Mucosa of gallbladder (tissue), 1 donor: Measurements from ENCODE around the gene L1CAM. TPM values are rescaled to one million over a fixed set of nuclear protein-coding genes. Genes with fewer than 3 reads are reported as not detected.

Source experiments
- DNase-seq: peaks from one replicate; pipeline ENCODE4 v3.0.0-alpha.2; 2020; ENCODE audit warnings: low spot score
- total RNA-seq: library from RNA; stranded (reverse); gene quantifications from one replicate; pipeline ENCODE4 v1.2.1, GENCODE V29; 2021
- donor health status: DM: no; HTN: no; CAD: no.

The L1CAM gene
- total RNA-seq, 1 donor from 2014 or later = 10.0 TPM

DNA sequence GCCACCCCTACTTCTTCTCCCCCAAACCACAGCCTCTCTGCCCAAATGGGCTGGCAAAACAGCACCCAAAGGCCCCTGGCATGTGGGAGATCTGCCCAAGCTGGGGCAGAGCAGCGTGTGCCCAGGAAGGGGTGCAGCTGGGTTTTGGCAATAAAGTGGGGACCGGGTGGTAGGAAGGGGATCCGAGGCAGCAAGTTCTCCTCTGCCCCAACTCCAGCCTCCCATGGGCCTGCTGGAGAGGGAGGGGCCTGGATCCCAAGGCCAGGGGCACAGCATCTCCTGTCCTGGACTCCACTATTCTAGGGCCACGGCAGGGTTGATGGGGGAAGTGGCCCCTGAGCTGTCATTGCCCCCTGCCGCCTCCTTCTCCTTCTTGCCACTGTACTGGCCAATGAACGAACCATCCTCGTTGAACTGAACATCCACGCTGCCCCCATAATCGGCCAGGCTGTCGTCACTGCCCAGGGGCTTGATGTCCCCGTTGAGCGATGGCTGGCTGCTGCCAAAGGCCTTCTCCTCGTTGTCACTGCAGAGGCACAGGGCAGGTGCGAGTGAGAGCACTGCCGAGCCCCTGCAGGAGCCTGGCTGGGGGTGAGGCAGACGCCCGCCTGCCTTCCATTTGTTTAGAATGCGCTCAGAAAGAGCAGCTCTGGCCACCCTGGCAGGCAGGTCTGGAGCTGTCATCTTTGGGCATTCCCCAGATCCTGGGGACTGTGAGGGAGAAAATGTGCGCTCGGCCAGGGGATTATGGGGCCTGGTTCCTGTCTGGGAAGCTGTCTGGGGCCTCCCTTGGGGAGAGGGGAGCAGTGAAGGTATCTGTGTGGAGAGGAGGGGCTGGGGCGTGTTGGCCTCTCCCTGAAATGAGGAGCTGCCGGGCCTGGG lies 23.4 kb downstream of the L1CAM start:
- no peak for DNase-seq

DNA sequence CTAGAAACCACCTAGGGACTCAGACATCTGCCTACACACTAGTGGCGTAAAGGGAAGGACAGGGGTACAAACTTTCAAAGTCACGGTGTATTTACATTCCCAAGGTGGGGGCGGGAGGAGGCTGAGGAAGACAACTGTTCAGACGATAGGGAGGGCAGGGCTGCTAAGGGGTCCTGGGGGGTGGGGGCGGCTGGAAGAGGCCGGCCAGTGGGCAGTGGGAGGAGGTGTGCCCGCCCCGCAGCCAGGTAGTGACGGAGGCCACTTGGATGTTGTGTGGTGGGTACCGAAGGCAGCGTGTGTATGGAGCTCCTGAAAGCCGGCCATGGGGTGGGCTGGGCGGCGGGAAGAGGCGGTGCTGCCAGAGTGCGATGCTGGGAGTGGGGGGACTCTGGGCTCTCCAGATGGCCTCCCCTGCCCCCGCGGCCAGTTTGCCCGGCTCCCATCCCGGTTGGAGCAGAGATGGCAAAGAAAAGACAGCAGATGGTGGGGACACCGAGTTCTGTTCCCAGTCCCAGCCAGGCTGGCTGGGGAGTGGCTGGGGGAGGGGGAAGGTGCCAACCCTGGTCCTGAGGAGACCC lies 24.2 kb downstream of the L1CAM start:
- DNase-seq = no peak

DNA sequence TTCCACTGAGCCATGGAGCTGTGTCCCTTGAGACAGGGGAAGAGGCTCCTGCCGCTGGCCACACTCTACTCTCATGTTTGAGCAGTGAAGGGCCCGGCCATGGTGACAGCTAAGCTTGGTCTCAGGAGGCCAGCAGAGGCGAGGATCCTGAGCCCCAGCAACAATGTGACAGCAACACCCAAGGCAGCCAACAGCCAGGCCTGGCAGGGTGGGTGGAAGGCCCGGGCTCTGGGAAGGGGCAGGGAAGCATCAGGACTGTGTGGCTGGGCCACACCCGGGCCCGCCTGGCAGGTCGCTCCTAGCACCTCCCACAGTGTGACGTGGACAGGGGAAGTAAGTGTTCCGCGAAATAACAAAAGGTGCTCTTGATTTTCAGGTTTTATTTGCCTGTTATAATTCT lies 24.8 kb downstream of the L1CAM start:
- DNase-seq = no peak

DNA sequence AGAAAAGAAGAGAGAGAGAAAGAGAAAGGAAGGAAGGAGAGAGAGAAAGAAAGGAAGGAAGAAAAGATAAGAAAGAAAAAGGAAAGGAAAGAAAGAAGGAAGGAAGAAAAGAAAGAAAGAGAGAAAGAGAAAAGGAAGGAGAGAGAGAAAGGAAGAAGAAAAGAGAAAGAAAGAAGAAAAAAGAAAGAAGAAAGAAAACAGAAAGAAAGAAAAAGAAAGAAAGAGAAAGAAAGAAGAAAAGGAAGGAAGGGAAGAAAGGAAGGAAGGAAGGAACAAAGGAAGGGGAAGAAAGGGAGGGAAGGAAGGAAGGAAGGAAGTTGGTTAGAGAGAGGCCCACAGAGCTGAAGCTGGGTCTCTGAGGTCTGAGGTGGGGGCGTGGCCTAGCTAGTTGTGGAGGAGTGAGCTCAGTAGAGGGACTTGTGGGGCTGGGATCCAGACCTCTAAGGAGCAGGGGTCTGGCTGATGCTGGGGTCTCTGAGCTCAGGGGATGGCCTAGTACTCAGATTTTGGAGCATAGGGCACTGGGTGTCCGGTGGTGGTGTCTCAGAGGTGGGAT lies 28.5 kb downstream of the L1CAM start:
- DNase-seq = no peak

DNA sequence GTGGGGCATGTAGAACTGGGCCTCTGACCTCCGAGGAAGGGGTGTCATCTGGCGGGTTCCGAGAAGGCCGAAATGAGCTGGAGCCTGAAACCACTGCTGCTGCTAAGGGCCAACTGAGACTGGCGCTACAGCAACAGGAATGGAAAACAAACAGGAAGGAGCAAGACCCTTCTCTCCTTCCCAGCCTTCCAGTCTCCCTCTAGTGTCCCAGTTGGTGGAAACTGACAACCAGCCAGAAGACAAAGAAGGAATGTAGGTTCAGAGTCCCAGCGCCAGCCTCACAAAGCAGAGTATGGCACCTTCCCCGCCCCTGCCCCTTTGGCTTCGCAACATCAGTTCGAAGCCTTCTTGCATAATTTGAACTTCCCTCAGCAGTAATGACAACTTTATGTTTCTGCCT lies 31.3 kb downstream of the L1CAM start:
- DNase-seq = no peak

DNA sequence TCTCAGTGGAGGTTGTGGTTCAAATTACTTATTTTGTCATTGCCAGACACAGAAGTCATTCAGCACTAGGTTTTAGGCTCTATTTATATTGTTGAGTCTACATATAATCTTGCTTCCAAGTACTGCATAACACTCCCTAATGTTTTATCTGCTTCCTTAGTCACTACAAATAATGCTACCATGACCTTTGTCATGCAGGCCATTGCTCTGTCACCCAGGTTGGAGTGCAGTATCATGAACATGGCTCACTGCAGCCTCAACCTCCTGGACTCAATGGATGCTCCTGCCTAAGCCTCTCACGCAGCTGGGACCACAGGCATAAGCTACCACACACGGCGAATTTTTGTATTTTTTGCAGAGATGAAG lies 32.1 kb downstream of the L1CAM start:
- no peak for DNase-seq

DNA sequence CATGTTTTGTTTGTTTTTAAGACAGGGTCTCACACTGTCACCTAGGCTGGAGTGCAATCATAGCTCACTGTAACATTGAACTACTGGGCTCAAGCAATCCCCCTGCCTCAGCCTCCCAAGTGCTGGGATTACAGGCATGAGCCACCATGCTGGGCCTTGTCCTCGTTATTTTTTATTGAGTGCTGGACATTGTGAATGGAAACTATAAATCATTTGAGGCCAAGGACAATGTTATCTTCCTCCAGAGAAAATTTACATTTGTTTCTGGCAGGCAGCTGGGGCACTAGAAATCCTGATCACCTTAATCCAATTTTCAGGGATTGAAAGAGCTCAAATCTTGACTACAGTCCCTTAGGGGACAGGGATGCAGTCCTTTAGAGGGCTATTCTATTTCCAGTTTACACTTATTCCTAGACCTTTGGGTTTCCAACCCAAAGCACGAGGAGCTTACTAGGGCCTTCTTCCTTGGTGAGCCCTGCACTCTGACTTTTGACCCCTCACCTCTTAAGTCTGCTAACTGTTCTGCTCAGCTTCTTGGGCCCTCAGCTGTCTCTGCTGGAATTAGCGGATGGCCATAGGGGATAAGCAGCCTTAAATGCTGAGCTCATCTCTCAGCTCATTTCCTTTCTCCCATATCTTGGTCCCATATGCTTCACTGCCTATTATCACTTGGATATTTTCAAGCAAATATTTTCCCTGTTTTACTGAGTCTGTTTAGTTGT lies 32.6 kb downstream of the L1CAM start:
- no peak for DNase-seq

DNA sequence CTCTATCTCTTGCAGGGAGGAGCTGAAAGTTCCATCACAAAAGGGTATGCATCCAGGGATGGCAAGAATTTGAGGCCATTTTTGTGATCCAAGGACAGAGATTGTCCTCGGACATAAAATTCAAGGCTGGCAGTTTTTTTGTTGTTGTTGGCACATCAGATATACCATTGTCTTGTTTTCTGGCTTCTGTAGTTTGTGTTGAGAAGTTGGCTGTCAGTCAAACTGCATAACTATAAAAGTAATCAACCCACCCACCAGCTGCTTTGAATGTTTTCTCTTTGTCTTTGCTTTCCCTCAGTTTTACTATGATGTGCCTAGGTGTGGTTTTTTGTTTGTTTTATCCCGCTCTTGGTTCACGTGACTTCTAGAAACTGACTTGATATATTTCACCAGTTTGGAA lies 34.0 kb downstream of the L1CAM start:
- no peak for DNase-seq

DNA sequence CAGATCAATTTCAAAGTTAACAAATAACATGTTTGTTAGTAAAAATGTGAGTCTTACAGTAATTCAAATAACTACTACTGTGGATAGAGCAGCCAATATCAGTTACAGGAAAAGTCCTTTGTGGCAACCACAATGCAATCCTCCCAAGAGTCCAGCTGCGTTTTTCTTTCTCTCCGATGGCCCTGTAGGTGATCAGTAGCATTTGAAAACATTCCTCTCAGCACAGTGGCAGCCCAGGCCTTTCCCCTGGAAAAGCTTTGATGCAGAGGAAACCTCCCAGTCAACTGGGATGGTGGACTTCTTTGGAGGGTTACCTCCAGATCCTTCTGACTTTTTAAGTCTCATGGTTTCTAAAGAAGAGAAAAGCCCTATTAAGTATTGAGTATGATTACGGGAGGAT lies 37.6 kb downstream of the L1CAM start:
- DNase-seq = no peak

DNA sequence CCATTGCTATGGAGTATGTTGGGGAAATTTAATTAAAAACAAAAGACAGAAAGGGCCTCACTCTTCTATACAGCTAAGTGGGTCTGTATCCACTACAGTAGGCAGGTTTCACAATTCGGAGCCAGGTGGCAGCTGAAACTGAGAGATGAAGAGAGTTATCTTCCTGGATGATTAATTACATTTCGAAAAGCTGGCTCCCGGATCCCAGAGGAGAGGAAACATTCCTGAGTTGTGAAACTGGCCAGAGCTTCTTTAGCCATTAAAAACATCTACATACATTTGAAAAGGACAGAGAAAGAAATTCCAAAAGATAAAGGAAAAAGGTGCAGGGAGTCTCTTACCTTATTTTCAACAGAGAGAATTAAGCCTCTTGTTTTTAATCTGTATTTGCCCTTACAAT lies 40.1 kb downstream of the L1CAM start:
- DNase-seq = no peak

DNA sequence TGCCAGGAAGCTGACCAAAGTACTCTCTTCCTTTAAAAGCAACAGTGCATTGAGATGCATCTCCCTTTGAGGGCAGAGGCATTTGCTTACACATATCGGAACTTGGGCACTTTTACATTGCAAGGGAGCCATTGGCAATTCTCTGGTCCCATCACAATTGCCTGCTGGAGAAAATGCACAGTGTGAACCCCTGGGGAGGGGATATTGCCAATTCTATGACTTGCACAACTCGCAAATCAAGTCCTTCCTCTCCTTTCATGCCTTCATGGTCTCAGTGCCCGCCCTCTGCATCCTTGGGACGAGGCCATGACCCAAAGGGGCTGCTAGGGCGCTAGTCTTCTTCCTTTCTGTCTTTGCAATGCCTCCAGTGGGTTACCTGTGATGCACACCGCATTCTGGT lies 40.8 kb downstream of the L1CAM start:
- DNase-seq = no peak

DNA sequence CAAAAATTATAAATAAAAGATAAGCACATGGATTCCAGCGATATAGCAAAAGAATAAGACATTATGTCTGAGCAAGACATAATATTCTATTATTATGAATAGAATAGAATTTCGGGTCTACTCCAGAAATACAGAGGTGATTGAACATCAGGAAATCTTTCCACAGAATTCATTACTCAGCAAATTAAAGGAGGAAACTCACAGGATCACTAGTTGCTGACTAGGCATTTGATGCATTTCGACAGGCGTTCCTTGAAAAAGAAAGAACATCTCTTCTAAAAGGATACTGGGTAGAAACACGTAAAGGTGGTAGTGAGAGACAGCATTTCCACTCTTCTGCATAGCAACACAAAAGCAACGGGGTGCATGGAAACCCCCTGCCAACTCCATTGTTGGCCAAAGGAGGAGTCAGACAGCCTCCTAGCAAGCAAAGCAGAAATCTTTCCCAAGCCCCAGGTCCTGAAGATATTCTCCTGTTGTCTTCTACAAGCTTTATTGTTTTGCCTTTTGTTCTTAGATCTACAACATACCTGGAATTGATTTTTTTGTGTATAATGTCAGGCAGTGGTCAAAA lies 41.4 kb downstream of the L1CAM start:
- DNase-seq = no peak

DNA sequence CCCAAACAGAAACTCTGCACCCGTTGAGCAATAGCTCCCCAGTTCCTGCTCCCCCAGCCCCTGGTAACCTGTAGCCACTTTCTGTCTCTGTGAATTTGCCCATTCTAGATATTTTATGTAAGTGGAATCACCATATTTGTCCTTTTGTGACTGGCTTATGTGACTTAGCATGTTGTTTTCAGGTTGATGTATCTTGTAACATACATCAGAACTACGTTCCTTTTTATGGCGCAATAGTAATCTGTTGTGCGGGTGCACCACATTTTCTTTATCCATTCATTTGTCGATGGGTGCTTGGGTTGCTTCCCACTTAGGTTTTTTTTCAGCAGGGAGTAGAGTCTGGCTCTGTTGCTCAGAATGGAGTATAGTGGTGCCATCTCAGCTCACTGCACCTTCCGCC lies 49.1 kb downstream of the L1CAM start:
- DNase-seq = no peak

DNA sequence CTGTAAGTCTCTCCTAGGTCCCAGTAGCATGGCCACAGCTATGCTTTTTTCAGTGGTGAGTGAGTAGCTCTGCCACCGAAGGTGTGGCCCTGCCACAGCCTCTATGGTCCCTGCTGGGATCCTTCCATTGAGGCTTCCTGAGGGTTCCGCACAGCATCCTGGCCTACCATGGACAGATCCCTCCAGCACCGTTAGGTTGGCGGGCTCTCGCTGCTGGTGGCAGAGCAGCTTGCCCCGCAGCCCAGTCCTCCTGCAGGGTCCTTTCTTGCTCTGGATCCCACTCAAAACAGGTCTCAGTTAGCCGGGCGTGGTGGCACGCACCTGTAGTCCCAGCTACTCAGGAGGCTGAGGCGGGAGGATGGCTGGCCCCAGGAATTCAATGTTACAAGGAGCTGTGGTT lies 53.2 kb downstream of the L1CAM start:
- DNase-seq = no peak

DNA sequence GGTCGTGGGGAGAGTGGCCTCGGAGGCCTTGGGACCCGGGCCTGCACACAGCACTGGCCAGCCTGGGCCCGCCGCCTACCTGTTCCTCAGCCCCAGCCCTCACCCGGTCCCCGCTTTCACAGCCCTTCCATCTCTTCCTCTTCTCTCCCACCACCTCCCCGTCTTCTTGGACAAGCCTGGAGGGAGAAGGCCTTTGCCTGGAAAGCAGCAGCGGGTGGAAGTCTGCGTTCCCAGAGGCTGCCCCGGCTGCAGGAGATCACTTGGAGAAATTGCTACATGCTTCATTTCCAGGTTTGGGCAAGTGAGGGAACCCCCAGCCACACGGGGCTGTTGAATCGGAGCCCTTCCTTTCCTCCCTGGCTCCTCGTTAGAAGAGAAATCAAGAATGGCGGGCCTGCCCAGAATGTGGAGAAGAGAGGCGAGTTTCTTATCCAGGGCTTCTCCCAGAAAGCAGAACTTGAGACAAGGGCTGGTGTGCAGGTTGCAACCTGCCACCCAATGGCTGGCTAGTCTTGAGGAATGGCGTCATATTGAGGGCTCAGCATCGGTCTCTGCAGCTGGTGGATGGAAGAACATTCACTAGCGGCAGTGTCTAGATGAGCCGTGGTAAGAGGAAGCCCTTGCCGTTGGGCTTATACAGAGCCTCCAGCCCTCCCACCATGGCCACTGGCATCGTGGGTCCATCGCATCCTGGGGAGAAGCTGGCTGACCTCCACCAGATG lies 54.4 kb downstream of the L1CAM start:
- DNase-seq = no peak

DNA sequence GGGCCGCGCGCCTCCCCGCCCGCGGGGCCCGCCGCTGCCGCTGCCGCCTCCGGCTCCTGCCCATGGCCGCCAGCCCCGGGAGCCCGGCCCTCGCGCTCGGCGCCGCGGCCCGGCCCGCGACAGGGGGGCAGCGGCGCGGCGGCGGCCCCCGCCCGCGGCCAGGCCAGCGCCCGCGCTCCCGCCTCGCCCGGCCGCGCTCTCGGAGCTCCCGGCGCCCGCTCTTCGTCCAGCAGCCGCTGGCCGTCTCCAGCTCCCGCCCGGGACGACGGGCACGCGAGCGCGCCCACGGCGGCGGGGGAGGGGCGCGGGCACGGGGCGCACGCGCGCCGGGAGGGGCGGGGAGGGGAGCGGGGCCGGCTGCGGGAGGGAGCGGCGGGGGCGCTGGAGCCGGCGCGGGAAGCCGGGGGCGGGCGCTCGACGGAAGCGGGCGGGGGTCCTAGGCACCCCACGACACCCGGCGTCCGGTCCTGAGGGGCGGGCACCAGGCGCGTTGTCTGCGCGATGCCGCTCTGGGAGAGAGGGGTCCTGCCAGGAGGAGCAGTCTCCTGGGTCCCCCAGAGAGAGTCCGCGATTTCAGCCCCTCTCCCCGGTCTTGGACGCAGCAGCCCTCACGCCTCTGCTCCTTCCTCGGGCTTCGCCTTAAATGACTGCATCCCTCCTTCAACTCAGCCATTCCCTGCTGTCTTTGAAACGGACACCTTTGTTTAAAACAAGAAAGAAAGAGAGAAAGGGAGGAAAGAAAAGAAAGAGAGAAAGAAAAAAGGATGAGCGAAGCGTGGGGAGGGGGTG lies 55.1 kb downstream of the L1CAM start:
- DNase-seq = no peak

DNA sequence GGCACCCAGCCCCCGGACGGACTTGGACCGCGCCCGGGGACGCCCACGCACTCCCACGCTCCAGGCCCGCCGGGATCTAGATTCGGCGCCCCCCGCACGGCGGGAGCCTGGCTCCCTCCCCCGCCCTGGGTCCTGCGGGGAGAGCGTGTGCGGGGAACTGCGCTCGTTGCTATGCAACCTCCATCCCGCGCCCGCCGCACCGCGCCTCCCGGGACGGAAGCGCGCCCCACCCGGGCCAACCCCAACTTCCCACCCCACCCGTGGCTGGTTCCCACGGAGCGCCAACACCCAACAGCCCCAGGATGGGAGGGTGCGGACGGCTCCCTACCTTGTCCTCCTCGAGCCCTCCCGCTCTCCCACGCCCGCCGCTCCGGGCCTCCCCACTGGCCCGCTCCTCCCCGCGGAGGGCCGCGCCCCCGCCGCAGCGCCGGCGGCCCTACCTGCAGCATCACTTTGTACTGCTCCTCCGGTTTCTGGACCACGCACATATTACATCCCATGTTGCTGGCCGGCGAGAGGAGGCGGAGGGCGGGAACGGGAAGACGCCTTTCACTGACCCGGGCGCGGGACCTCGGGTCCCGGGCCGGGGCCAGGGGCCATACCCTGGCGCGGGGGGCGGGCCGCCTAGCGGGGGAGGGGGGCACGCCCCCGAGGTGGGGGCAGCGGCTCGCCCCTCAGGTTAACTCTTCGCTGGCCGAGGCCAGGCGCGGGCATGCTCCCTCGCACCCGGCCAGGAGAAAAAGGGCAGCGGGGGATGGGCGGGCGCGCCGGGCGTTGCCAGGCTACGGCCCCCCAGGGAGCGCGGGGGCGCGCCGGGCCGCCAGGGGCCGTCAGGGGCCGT lies 56.0 kb downstream of the L1CAM start, which contains the start of gene PDZD4:
Gene PDZD4, minus strand, starts transcription at position 746 of the 841 bp plus-strand sequence. Its CDS starts 246 bp downstream, at position 500.
- DNase-seq = no peak

DNA sequence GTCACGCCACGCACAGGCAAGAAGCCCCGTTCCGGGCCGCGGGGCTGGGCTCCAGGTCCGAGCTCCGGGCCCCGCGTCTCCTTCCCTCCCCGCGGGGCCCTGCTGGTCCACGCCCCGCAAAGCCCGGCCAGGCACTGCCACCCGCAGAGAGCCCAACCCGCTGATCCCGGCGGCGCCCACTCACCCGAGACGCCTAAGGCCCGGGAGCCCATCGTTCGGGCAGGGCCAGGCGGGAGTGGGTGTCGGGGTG lies 56.5 kb downstream of the L1CAM start:
- DNase-seq = no peak

DNA sequence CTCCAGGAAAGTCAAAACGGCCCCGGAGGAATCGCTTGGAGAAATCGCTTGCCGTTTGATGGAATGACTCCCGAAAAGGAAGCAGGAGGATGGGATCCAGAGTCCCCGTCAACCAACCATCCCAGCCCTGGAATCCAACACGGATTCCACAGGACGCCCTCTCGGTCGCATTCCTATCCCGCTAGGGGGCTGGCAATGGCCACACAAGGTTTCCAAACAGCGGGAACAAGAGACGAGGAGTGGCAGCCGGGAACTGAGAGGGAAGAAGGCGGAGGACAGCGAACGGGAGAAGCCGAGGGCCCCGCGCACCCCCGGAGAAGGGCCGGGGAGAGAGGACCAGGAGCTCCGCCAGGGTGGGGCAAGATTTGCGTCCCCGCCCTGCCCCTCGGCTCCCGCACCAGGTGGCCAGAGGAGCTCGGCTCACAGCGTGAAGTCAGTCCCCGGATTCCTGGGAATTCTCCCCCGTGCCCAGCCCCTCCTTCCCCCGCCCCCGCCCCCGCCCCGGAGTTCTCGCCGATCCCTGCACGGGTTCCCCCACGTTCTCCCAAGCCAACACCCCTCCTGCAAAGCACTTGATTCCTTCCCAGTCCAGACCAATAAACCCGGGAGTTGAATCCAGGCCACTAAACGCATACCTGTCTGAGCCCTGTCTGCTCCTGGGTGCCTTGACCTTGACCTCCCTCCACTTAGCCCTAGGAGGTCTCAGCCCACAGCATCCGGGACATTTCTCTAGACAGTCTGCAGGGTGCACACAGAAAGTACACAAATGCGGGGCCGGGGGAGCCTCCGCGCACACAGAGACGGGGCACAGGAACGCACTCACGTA lies 57.0 kb downstream of the L1CAM start:
- DNase-seq = no peak
